ENCODE measurements around the gene GABPA.

- TF ChIP-seq CTCF (IDR thresholded peaks at IDR 0.05) (no peak), POLR2A (IDR thresholded peaks at IDR 0.05) (no peak)
Measured at GRCh38 chr21:25818121-25818520, 83.3 kb downstream of the GABPA start.
